ENCODE results near the gene LYST. TPM values are rescaled to one million over a fixed set of nuclear protein-coding genes. Genes with fewer than 3 reads are reported as not detected.
A peak's percentile ranks its signal among the peaks of the same experiment; 100 is the strongest.

The LYST gene
- total and polyA plus RNA-seq, 2 donors (not counting 1 experiment from before 2014, with no cell fraction given), result 7.5 to 50.2 TPM

DNA sequence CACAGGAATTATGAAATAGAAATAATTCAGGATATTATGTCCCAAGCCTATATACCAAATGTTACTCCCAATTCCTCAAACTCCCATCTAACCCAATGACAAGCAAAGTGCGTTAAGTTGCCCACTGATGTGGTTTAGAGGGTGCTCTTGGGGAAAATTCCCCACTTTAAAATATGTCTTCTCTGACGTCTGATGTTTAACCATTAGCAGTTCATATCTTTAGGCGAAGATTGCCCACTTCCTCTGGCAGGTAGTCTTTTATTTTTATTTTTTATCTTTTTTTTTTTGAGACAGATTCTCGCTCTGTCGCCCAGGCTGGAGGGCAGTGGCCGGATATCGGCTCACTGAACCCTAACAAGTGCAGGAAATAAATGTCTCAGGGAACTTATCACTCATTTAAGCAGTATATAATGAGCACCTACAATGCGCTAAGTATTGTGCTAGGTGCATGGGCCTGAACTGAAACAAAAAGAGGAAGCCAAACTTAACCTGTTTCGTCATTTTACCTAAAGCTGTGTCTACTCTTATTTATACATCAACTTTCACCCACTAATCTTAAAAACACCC is 1.3 kb upstream of the LYST start:
- no peaks in the 10 kb centered on the region for H3K36me3 ChIP-seq (ENCODE audit: control insufficient read depth, insufficient read depth, low read length)
- no peak overlapping the region for H3K4me2 ChIP-seq (ENCODE audit: extremely low read depth, insufficient read depth, low read length)
- H3K9me3 ChIP-seq (ENCODE audit: control insufficient read depth, insufficient read depth, low read depth, low read length), result no peaks in the 10 kb centered on the region
- peaks cover 15% of the 10 kb centered on the region for H3K79me2 ChIP-seq (ENCODE audit: control insufficient read depth, insufficient read depth, low read length)
- H3K9ac ChIP-seq (ENCODE audit: insufficient read depth, low read length), result no peak overlapping the region
- no peak for TF ChIP-seq EZH2 (IDR thresholded peaks at IDR 0.05; ENCODE audit: low read length, missing control alignments)
- TF ChIP-seq, protein P1, sequence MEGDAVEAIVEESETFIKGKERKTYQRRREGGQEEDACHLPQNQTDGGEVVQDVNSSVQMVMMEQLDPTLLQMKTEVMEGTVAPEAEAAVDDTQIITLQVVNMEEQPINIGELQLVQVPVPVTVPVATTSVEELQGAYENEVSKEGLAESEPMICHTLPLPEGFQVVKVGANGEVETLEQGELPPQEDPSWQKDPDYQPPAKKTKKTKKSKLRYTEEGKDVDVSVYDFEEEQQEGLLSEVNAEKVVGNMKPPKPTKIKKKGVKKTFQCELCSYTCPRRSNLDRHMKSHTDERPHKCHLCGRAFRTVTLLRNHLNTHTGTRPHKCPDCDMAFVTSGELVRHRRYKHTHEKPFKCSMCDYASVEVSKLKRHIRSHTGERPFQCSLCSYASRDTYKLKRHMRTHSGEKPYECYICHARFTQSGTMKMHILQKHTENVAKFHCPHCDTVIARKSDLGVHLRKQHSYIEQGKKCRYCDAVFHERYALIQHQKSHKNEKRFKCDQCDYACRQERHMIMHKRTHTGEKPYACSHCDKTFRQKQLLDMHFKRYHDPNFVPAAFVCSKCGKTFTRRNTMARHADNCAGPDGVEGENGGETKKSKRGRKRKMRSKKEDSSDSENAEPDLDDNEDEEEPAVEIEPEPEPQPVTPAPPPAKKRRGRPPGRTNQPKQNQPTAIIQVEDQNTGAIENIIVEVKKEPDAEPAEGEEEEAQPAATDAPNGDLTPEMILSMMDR (conservative IDR thresholded peaks at IDR 0.05 in 1 of 2, IDR thresholded peaks at IDR 0.05 in 1 of 2; ENCODE audit: low read depth in 1 of 2, low read length in 2 of 2), result no peak
- H2AFZ ChIP-seq (ENCODE audit: low read length), result no peak overlapping the region
- peak overlapping the region in 1 of 4 experiments; percentile 91 for H3K4me3 ChIP-seq (replicated peaks in 1 of 4; ENCODE audit: control extremely low read depth in 1 of 4, insufficient read depth in 1 of 4, low read depth in 3 of 4, low read length in 4 of 4)
- no peak for DNase-seq (ENCODE audit: low read depth in 2 of 2)
- peaks cover 7% of the 10 kb centered on the region for H3K4me1 ChIP-seq (ENCODE audit: control insufficient read depth, extremely low read depth, insufficient read depth, low read length)
- H3K27ac ChIP-seq (ENCODE audit: insufficient read depth, low read length), result no peak overlapping the region
- no peaks in the 10 kb centered on the region for H3K27me3 ChIP-seq (ENCODE audit: control insufficient read depth, insufficient read depth, low read length)
- no peaks in the 10 kb centered on the region for H4K20me1 ChIP-seq (ENCODE audit: control insufficient read depth, extremely low read depth, insufficient read depth, low read length)

DNA sequence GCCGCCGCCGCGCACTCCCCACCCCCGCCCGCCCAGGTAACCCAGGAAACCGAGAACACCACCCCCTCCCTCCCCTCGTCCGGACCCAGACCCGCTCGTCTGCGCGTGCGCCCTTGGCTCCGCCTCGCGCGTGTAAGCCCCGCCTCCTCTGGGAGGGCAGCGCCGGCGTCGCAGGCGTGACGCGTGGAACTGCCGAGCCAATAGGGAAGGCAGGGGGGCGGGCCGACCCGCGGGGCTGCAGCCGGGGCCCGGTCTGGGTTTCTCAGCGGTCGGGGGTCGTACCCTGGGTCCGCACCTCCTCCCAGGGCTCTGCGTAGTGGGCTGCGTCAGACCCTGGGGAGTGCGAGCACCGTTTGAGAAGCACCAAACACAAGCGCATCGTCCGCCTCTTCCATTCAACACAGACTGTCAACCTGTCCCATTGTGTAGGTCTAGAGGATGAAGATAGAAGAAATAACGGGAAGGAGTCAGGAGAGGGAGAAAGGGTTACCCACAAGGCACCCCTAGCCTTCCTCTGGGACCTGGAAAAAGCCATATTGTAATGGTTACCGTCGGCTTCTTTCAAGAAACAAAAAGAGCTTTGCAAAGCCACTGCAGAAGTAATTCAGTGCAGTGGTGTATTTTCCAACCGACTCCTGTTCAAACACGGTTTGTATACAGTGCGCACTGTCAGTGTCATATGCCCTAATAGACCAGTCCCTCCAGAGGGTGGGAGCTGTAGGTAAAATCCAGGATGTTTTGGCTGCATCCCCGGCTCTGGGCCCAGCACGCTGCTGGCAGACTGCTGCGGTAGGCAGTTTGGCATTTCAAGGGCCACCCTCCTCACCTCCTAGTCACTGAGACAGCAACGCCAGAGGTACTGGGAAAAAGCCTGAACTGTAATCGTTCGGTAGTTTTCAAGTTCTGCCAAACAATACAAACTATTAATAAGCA is 473 bp upstream of the LYST start:
- H4K20me1 ChIP-seq (ENCODE audit: control insufficient read depth, extremely low read depth, insufficient read depth, low read length), result no peaks in the 10 kb centered on the region
- TF ChIP-seq, protein P1 (conservative IDR thresholded peaks at IDR 0.05 in 1 of 2, IDR thresholded peaks at IDR 0.05 in 1 of 2; ENCODE audit: low read depth in 1 of 2, low read length in 2 of 2), result no peak
- TF ChIP-seq EZH2 (IDR thresholded peaks at IDR 0.05; ENCODE audit: low read length, missing control alignments), result no peak
- H3K27me3 ChIP-seq (ENCODE audit: control insufficient read depth, insufficient read depth, low read length), result no peaks in the 10 kb centered on the region
- no peaks in the 10 kb centered on the region for H3K9me3 ChIP-seq (ENCODE audit: control insufficient read depth, insufficient read depth, low read depth, low read length)
- H3K9ac ChIP-seq (ENCODE audit: insufficient read depth, low read length), result peak overlapping the region; percentile 90
- peaks cover 7% of the 10 kb centered on the region for H3K4me1 ChIP-seq (ENCODE audit: control insufficient read depth, extremely low read depth, insufficient read depth, low read length)
- peak overlapping the region; percentile 90 for H3K4me2 ChIP-seq (ENCODE audit: extremely low read depth, insufficient read depth, low read length)
- H3K4me3 ChIP-seq (replicated peaks in 1 of 4; ENCODE audit: control extremely low read depth in 1 of 4, insufficient read depth in 1 of 4, low read depth in 3 of 4, low read length in 4 of 4), result peak overlapping the region; percentile 86 to 91 (median 88)
- DNase-seq (ENCODE audit: low read depth in 2 of 2), result peak; percentile 88 to 93
- peak overlapping the region; percentile 90 for H3K27ac ChIP-seq (ENCODE audit: insufficient read depth, low read length)
- peaks cover 15% of the 10 kb centered on the region for H3K79me2 ChIP-seq (ENCODE audit: control insufficient read depth, insufficient read depth, low read length)
- no peaks in the 10 kb centered on the region for H3K36me3 ChIP-seq (ENCODE audit: control insufficient read depth, insufficient read depth, low read length)
- peak overlapping the region; percentile 96 for H2AFZ ChIP-seq (ENCODE audit: low read length)

DNA sequence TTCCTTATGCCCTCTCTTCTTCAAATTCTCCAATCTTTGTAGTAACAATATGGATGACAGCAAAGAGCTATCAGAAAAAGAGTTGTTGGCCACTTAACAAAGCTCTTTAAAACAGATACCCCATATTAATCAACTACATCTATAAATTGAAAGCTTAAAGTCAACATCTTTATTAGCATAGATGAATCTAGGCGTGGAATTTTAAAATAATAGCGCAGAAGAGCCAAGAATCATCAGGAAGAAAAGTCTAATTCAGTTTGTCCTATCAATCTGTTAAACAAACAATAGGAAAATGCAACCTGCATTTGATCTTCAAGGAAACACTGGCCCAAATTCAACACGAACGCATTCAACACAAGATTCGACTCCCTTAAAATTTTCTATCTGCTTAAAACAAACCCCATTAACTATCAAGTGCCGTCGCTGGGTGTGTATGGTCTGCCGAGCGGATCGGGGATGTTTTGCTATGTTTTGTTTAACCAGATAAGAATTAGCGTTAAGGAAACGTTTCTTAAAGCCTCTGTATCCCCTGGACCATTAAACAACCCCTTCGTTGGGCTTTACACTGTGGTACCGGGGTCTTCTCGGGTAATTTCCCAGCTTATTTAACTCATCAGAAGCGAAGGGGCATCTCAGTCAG is 1.0 kb downstream of the LYST start:
- peak overlapping the region; percentile 67 to 89 (median 80) for H3K4me3 ChIP-seq (replicated peaks in 1 of 4; ENCODE audit: control extremely low read depth in 1 of 4, insufficient read depth in 1 of 4, low read depth in 3 of 4, low read length in 4 of 4)
- H4K20me1 ChIP-seq (ENCODE audit: control insufficient read depth, extremely low read depth, insufficient read depth, low read length), result no peaks in the 10 kb centered on the region
- peak overlapping the region; percentile 90 for H3K27ac ChIP-seq (ENCODE audit: insufficient read depth, low read length)
- H3K9ac ChIP-seq (ENCODE audit: insufficient read depth, low read length), result peak overlapping the region; percentile 90
- peak overlapping the region; percentile 94 for H3K4me2 ChIP-seq (ENCODE audit: extremely low read depth, insufficient read depth, low read length)
- no peaks in the 10 kb centered on the region for H3K27me3 ChIP-seq (ENCODE audit: control insufficient read depth, insufficient read depth, low read length)
- H3K9me3 ChIP-seq (ENCODE audit: control insufficient read depth, insufficient read depth, low read depth, low read length), result no peaks in the 10 kb centered on the region
- peaks cover 7% of the 10 kb centered on the region for H3K4me1 ChIP-seq (ENCODE audit: control insufficient read depth, extremely low read depth, insufficient read depth, low read length)
- peak overlapping the region; percentile 57 for H2AFZ ChIP-seq (ENCODE audit: low read length)
- TF ChIP-seq, protein P1 (conservative IDR thresholded peaks at IDR 0.05 in 1 of 2, IDR thresholded peaks at IDR 0.05 in 1 of 2; ENCODE audit: low read depth in 1 of 2, low read length in 2 of 2), result peak in 1 of 2 donors; percentile 51
- no peak for TF ChIP-seq EZH2 (IDR thresholded peaks at IDR 0.05; ENCODE audit: low read length, missing control alignments)
- no peaks in the 10 kb centered on the region for H3K36me3 ChIP-seq (ENCODE audit: control insufficient read depth, insufficient read depth, low read length)
- no peak for DNase-seq (ENCODE audit: low read depth in 2 of 2)
- H3K79me2 ChIP-seq (ENCODE audit: control insufficient read depth, insufficient read depth, low read length), result peaks cover 17% of the 10 kb centered on the region

Data from fibroblast of lung (primary cell).